Activated B cell treated with CpG ODN at 0.5 μM for 24 hours (primary cell): ENCODE data around the gene CENPQ. TPM values are rescaled to one million over a fixed set of nuclear protein-coding genes. Genes with fewer than 3 reads are reported as not detected.

ENCODE experiments used
- ATAC-seq: fragments of 200-7000 bp; cut with Tn5 transposase; one replicate; pipeline ENCODE4 v1.10.0; 2021; ENCODE audit warnings: low read depth, mild to moderate bottlenecking, moderate library complexity
- CTCF ChIA-PET: fragments of 350-600 bp; sonication (Branson Sonifier 250); formaldehyde crosslinking; loops from one replicate; lab custom pipeline; 2021; ENCODE audit warnings: antibody characterized with exemption; lab: Charles Lee
- POLR2A ChIA-PET: fragments of 350-600 bp; sonication (Branson Sonifier 250); formaldehyde crosslinking; loops from one replicate; lab custom pipeline; 2021; ENCODE audit warnings: antibody characterized with exemption; lab: Charles Lee
- DNase-seq: peaks from one replicate; pipeline ENCODE4 v3.0.0; 2022
- H3K27ac Mint-ChIP-seq: one replicate; pipeline ENCODE4 v1.8.0; 2020; ENCODE audit warnings: mixed read lengths
- H3K27me3 Mint-ChIP-seq: one replicate; pipeline ENCODE4 v1.8.0; 2021; ENCODE audit warnings: mixed read lengths
- H3K36me3 Mint-ChIP-seq: one replicate; pipeline ENCODE4 v1.8.0; 2021; ENCODE audit warnings: low read depth, mixed read lengths
- H3K4me1 Mint-ChIP-seq: one replicate; pipeline ENCODE4 v1.8.0; 2021; ENCODE audit warnings: mixed read lengths
- H3K4me3 Mint-ChIP-seq: one replicate; pipeline ENCODE4 v1.8.0; 2020; ENCODE audit warnings: mild to moderate bottlenecking, mixed read lengths
- H3K9me3 Mint-ChIP-seq: one replicate; pipeline ENCODE4 v1.8.0; 2020; ENCODE audit warnings: mixed read lengths
- CTCF ChIP-seq: fragments of 200-600 bp; IDR thresholded peaks from one replicate; pipeline ENCODE4 v1.8.0; 2022; ENCODE audit warnings: antibody characterized with exemption, mild to moderate bottlenecking
- intact Hi-C: fragments of 100-400 bp; cut with micrococcal nuclease; formaldehyde crosslinking; loops from one replicate; pipeline ENCODE4 v1.15.1; 2024
- total RNA-seq: library from RNA; stranded (reverse); gene quantifications from 2 replicates; pipeline ENCODE4 v1.2.3, GENCODE V29; 2022

Gene CENPQ
- total RNA-seq, 1 donor from 2014 or later = 7.1 TPM

- Mint-ChIP-seq H3K27me3 (no peaks in the 10 kb centered on the region), H3K27ac (no peak overlapping the region), H3K36me3 (peaks cover 48% of the 10 kb centered on the region), H3K4me3 (no peak overlapping the region), H3K4me1 (no peaks in the 10 kb centered on the region), H3K9me3 (peaks cover 4% of the 10 kb centered on the region)
- TF ChIP-seq CTCF = no peak
- ChIA-PET POLR2A (no interaction called here), CTCF (no interaction called here)
- intact Hi-C loops = no loop called here
- no peak for DNase-seq
- no peak for ATAC-seq
Measured at GRCh38 chr6:49430866-49431265, 32.3 kb upstream of the CENPQ start.

DNA sequence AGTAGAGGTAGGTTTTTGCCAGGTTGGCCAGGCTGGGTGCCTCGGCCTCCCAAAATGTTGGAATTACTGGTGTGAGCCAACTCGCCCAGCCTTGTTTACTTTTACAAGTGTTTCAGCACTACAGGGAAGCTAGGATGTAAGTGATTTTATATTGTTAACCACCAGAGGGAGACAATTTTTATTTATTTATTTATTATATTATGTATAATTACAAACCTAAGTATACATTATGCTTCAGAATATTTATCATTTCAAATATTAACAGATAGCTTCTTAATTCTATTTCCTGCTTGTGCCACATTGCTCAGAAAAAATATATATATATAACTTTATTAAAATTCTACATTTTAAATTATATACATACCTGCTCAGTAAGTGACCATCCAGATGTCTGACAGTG lies 9.9 kb upstream of the CENPQ start:
- ChIA-PET POLR2A (no interaction called here), CTCF (interaction anchor here (1.5 kb wide), 1 partner anchor 15 kb away, joined by 3 read pairs; no protein-coding TSS in a partner anchor)
- ATAC-seq (no peak), DNase-seq (no peak)
- no peak for TF ChIP-seq CTCF
- Mint-ChIP-seq H3K4me3 (no peak overlapping the region), H3K4me1 (no peaks in the 10 kb centered on the region), H3K27ac (no peak overlapping the region), H3K36me3 (peaks cover 52% of the 10 kb centered on the region), H3K9me3 (no peaks in the 10 kb centered on the region), H3K27me3 (no peaks in the 10 kb centered on the region)
- intact Hi-C loops = no loop called here

DNA sequence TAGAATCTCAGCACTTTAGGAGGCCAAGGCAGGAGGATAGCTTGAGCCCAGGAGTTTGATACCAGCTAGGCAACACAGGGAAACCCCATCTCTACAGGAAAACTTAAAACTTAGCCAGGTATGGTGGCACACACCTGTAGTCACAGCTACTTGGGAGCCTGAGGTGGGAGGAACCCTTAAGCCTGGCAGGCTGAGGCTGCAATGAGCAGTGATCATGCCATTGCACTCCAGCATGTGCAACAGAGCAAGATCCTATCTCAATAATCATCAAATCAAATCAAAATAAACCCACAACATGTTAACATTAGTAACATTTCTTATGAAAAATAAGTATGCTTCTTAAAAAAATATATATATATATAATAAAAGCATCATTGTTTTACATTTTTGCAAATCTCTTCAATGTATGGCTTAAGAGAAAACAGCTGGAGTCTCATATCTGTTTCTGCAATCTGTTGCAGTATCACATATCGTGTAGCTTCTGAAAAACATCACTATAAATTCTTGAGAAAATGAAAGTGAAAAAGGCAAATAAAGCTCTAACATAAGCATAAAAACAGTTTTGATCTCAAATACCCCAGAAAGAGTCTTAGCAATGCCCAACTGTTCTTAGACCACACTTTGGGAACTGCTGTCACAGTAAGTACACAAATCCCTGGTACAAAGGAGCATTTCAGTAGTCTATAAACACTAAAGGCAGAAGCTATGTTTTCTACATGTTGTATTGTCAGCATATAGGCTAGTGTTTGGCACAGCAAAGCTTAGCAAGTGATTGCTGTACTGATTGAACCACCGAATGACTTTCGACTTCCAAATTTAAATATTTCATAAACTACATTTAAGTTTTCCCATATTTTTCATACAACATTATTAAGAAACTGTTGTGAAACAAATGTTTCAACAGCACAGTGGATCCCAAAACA lies 8.1 kb upstream of the CENPQ start:
- Mint-ChIP-seq H3K27ac (no peak overlapping the region), H3K4me3 (no peak overlapping the region), H3K9me3 (no peaks in the 10 kb centered on the region), H3K27me3 (no peaks in the 10 kb centered on the region), H3K4me1 (peaks cover 9% of the 10 kb centered on the region), H3K36me3 (peaks cover 48% of the 10 kb centered on the region)
- ATAC-seq (no peak), DNase-seq (no peak)
- ChIA-PET POLR2A (no interaction called here), CTCF (no interaction called here)
- intact Hi-C loops = no loop called here
- TF ChIP-seq CTCF = no peak

DNA sequence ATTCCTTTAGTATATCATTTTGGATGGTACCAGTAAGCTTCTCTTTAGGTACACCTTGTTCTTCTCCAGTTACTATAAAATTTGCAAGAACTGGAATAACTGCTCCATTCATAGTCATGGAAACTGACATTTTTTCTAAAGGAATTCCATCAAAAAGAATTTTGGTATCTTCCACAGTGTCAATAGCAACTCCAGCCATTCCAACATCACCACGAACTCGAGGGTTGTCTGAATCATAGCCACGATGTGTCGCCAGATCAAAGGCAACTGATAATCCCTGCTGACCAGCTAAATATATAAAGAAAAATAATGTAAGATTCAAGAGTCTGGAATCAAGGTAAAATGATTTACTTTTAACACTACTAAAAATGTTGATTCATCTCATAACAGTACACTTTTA lies 5.4 kb upstream of the CENPQ start:
- Mint-ChIP-seq H3K9me3 (no peaks in the 10 kb centered on the region), H3K4me3 (no peak overlapping the region), H3K4me1 (peaks cover 23% of the 10 kb centered on the region), H3K36me3 (peaks cover 36% of the 10 kb centered on the region), H3K27me3 (no peaks in the 10 kb centered on the region), H3K27ac (no peak overlapping the region)
- DNase-seq = no peak
- ChIA-PET CTCF (no interaction called here), POLR2A (no interaction called here)
- ATAC-seq = no peak
- intact Hi-C loops = no loop called here
- no peak for TF ChIP-seq CTCF

GRCh38 chr6:49462071-49462470 lies 1.1 kb upstream of the CENPQ start:
- H3K9me3 Mint-ChIP-seq = no peaks in the 10 kb centered on the region
- no peak for DNase-seq
- intact Hi-C loops = no loop called here
- no peak overlapping the region for H3K27ac Mint-ChIP-seq
- H3K27me3 Mint-ChIP-seq = no peaks in the 10 kb centered on the region
- H3K36me3 Mint-ChIP-seq = peaks cover 23% of the 10 kb centered on the region
- ATAC-seq = no peak
- peak overlapping the region; percentile 99 for H3K4me3 Mint-ChIP-seq
- no peak for TF ChIP-seq CTCF
- H3K4me1 Mint-ChIP-seq = peaks cover 60% of the 10 kb centered on the region
- ChIA-PET CTCF (no interaction called here), POLR2A (no interaction called here)
